NCI-H1417 (cell line): Measurements from ENCODE around the gene NEUROD6.

Experiments
- DNase-seq, 3 experiments: peaks; one replicate each; lab custom pipeline; 2025; lab: John Stamatoyannopoulos, UW

NEUROD6 gene

GRCh38 chr7:31335161-31335856, 5.2 kb downstream of the NEUROD6 start:
- DNase-seq, result no peak

GRCh38 chr7:31333291-31333690, 7.2 kb downstream of the NEUROD6 start:
- DNase-seq, result no peak

- no peak for DNase-seq
Measured at GRCh38 chr7:31327071-31327470, 13.5 kb downstream of the NEUROD6 start.

GRCh38 chr7:31326416-31326815, 14.1 kb downstream of the NEUROD6 start:
- DNase-seq, result no peak

- no peak for DNase-seq
Measured at GRCh38 chr7:31323101-31323500, 17.4 kb downstream of the NEUROD6 start.

GRCh38 chr7:31320675-31321074, 19.9 kb downstream of the NEUROD6 start:
- DNase-seq, result no peak

GRCh38 chr7:31318313-31318712, 22.2 kb downstream of the NEUROD6 start:
- no peak for DNase-seq

- no peak for DNase-seq
Measured at GRCh38 chr7:31316876-31317275, 23.6 kb downstream of the NEUROD6 start.

- no peak for DNase-seq
Measured at GRCh38 chr7:31315758-31316157, 24.8 kb downstream of the NEUROD6 start.

GRCh38 chr7:31314781-31315180, 25.7 kb downstream of the NEUROD6 start:
- DNase-seq, result no peak

GRCh38 chr7:31312889-31313288, 27.6 kb downstream of the NEUROD6 start:
- no peak for DNase-seq

- no peak for DNase-seq
Measured at GRCh38 chr7:31311552-31311951, 29.0 kb downstream of the NEUROD6 start.

GRCh38 chr7:31310321-31310935, 30.1 kb downstream of the NEUROD6 start:
- DNase-seq, result peak in 1 of 3 experiments; percentile 24

GRCh38 chr7:31309407-31309806, 31.1 kb downstream of the NEUROD6 start:
- DNase-seq, result peak in 1 of 3 experiments; percentile 67

- DNase-seq, result no peak
Measured at GRCh38 chr7:31308652-31309051, 31.9 kb downstream of the NEUROD6 start.

GRCh38 chr7:31307972-31308371, 32.6 kb downstream of the NEUROD6 start:
- DNase-seq, result peak in 1 of 3 experiments; percentile 26

GRCh38 chr7:31305260-31305659, 35.3 kb downstream of the NEUROD6 start:
- no peak for DNase-seq

GRCh38 chr7:31304446-31304845, 36.1 kb downstream of the NEUROD6 start:
- DNase-seq, result no peak

GRCh38 chr7:31302356-31302755, 38.2 kb downstream of the NEUROD6 start:
- DNase-seq, result no peak

- DNase-seq, result peak in 1 of 3 experiments; percentile 11
Measured at GRCh38 chr7:31299336-31299735, 41.2 kb downstream of the NEUROD6 start.

GRCh38 chr7:31290601-31291000, 49.9 kb downstream of the NEUROD6 start:
- DNase-seq, result no peak
